T47D (cell line): ENCODE measurements around the gene GARIN5A.

ENCODE experiments used
- DNase-seq, 2 experiments: peaks; one replicate each; pipeline versions ENCODE4 v3.0.0 to v3.0.0-alpha.2; 2011 to 2012; ENCODE audit warnings: low read depth in 1 of 2, low spot score in 1 of 2
- JUND ChIP-seq: IDR thresholded peaks from 2 replicates; pipeline ENCODE4 v1.6.1; 2012; ENCODE audit warnings: low read depth
- in situ Hi-C: cut with HindIII; loops from 2 replicates; pipeline ENCODE4 v1.10.0; 2016; ENCODE audit warnings: low sequenced_read_pairs, low pct_unique_long_range_greater_than_20kb

GARIN5A gene

GRCh38 chr19:50417111-50418081 is 59.3 kb downstream of the GARIN5A start:
- no peak for TF ChIP-seq JUND
- DNase-seq: no peak
- in situ Hi-C loops: no loop called here
